Activated T-helper 2 cell treated with anti-CD3 and anti-CD28 coated beads, Interferon-gamma antibody, Interleukin-2, Interleukin-4, amounts not matched to agents 10 μg/mL and 5 μg/mL and 100 μg/mL, durations not matched to agents 14 hours and 24 hours and 36 hours (primary cell): Measurements from ENCODE around the gene UNC5CL. TPM values are rescaled to one million over a fixed set of nuclear protein-coding genes. Genes with fewer than 3 reads are reported as not detected.

Source experiments
- DNase-seq: peaks from one replicate; pipeline ENCODE4 v3.0.0; 2021; ENCODE audit warnings: low spot score
- H3K27ac Mint-ChIP-seq: one replicate; pipeline ENCODE4 v1.8.0; 2021; ENCODE audit warnings: mixed read lengths
- H3K27me3 Mint-ChIP-seq: one replicate; pipeline ENCODE4 v1.8.0; 2021; ENCODE audit warnings: low read depth, mixed read lengths
- H3K36me3 Mint-ChIP-seq: one replicate; pipeline ENCODE4 v1.8.0; 2021; ENCODE audit warnings: low read depth, mixed read lengths
- H3K4me1 Mint-ChIP-seq: one replicate; pipeline ENCODE4 v1.8.0; 2021; ENCODE audit warnings: low read depth, mixed read lengths
- H3K4me3 Mint-ChIP-seq: one replicate; pipeline ENCODE4 v1.8.0; 2021; ENCODE audit warnings: low read depth, mild to moderate bottlenecking, moderate library complexity, mixed read lengths
- H3K9me3 Mint-ChIP-seq: one replicate; pipeline ENCODE4 v1.8.0; 2021; ENCODE audit warnings: mixed read lengths
- intact Hi-C: fragments of 100-400 bp; cut with micrococcal nuclease; formaldehyde crosslinking; loops from one replicate; pipeline ENCODE4 v1.15.1; 2023
- total RNA-seq: library from RNA; stranded (reverse); gene quantifications from 2 replicates; pipeline ENCODE4 v1.2.3, GENCODE V29; 2022

Gene UNC5CL
- total RNA-seq, 1 donor from 2014 or later: 1.6 TPM

DNA sequence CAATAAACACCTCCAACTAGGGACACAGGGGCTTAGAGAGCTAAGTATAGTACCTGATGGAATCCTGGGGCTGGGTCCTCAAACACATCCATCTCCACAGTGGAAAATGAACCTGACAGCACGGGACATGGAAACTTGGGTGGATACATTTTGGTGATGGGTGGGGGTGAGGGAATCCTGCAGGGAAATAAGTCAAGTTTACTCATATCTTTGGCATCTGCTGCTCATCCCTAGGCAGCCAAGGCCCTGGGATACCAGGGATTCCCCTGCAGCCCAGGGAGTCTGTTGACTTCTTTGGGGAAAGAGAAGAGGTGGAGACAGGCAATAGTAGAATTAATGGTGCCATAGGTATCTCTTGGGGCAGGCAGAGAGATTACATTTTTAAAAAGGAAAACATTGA, 20.5 kb upstream of the UNC5CL start:
- no peaks in the 10 kb centered on the region for H3K9me3 Mint-ChIP-seq
- no peak overlapping the region for H3K4me3 Mint-ChIP-seq
- intact Hi-C loops: no loop called here
- H3K27me3 Mint-ChIP-seq: no peaks in the 10 kb centered on the region
- H3K27ac Mint-ChIP-seq: no peak overlapping the region
- H3K4me1 Mint-ChIP-seq: peaks cover 4% of the 10 kb centered on the region
- H3K36me3 Mint-ChIP-seq: peaks cover 21% of the 10 kb centered on the region
- no peak for DNase-seq

DNA sequence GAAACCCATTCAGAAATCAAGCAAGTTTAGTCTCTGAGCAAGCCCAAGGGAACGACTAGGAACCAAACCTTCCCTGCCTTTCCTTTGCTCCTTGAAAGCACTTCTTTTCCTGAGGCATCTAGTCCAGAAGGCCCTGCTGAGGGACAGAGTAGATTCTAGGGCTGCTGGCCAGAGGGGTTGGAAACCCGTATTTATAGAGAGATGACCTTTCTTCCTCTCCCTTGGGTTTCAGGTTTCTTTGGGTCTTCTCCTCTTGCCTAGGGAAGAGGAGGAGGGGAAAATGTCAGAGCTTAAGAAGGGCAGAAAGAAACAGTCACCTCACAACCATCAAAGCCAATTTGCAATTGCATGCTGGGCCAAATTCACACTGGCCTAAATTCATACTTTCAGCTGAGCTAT, 19.8 kb upstream of the UNC5CL start:
- H3K4me1 Mint-ChIP-seq: peaks cover 4% of the 10 kb centered on the region
- H3K27ac Mint-ChIP-seq: no peak overlapping the region
- no peak for DNase-seq
- H3K27me3 Mint-ChIP-seq: no peaks in the 10 kb centered on the region
- intact Hi-C loops: no loop called here
- no peaks in the 10 kb centered on the region for H3K9me3 Mint-ChIP-seq
- H3K36me3 Mint-ChIP-seq: peaks cover 15% of the 10 kb centered on the region
- H3K4me3 Mint-ChIP-seq: no peak overlapping the region

DNA sequence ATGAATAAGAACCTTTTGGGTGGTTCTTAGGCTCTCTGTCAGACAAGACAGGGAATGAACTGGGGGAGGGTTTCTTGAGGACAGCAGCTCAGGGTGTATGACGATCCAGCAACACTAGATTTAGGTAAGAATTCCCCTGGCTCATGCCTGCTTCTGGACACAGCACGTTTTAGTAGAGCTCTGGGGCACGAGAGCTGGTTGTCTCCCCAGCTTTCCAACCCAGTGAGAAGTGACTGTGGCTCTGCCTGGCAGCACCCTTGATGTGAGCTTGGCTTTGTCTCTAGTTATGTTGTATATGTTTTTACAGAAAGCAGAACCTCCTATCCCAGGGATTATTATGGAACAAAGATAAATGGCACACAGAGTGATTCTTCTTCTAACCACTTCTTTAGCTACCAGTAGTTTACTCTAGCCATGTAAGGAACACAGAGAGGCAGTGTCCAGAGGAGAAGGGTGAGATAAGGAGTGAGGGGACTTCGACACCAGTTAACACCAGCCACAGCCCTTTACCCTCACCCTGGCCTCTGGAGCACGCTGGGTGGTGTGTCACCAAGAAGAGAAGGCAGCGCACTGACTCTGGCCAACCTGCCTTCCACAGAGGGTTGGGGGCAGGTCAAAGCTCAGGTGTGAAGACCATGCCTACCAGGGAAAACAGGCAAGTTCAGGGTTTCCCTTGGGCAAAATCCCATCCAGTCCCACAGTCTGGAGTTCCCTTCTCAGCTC, 17.9 kb upstream of the UNC5CL start:
- Mint-ChIP-seq H3K36me3 (peaks cover 9% of the 10 kb centered on the region), H3K27me3 (no peaks in the 10 kb centered on the region), H3K9me3 (peaks cover under 1% of the 10 kb centered on the region), H3K4me1 (peaks cover 12% of the 10 kb centered on the region), H3K27ac (no peak overlapping the region), H3K4me3 (no peak overlapping the region)
- DNase-seq: no peak
- intact Hi-C loops: no loop called here

DNA sequence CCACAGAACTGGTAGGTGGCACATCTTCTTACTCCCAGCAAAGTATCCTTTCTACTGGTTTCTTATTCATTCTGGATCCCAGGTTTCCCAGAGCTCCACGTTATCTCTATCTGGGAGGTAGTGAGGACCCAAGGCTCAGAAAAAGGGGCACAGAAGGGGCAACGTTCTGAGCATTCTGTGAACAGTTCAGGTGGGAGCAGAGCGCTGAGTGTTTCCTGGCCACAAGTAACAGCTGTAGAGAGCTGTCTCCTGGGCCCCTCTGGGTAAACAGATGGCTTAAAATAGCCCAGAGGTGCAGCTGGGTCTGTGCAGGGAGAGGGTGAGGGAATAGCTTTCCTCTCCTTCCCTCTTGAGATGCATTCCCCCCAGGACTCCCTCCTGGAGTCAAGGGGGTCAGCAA, 16.1 kb upstream of the UNC5CL start:
- Mint-ChIP-seq H3K4me3 (no peak overlapping the region), H3K27ac (no peak overlapping the region), H3K27me3 (no peaks in the 10 kb centered on the region), H3K36me3 (peaks cover 9% of the 10 kb centered on the region), H3K9me3 (peaks cover 3% of the 10 kb centered on the region), H3K4me1 (peaks cover 16% of the 10 kb centered on the region)
- intact Hi-C loops: no loop called here
- DNase-seq: no peak

DNA sequence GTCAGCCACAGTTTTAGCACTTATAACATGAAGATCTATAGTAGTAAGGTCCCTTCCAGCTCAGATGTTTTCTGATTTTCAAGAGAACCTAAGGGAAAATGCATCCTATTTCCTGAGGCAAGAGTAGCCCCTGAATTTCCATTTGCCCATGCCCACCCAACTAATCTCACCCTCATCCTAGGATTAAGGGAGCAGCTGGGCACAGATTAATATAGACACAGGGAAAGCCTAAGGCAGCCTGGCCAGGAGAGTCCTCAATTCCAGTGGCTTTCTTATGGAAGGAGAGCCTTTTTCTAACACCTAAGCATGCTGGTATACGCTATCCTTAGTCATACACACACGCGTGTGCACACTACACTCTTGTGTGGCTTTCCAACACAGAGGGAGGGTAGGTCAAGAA, 15.5 kb upstream of the UNC5CL start:
- peaks cover 3% of the 10 kb centered on the region for H3K9me3 Mint-ChIP-seq
- H3K27me3 Mint-ChIP-seq: no peaks in the 10 kb centered on the region
- H3K4me1 Mint-ChIP-seq: peaks cover 16% of the 10 kb centered on the region
- intact Hi-C loops: no loop called here
- H3K4me3 Mint-ChIP-seq: no peak overlapping the region
- no peak overlapping the region for H3K27ac Mint-ChIP-seq
- H3K36me3 Mint-ChIP-seq: peaks cover 9% of the 10 kb centered on the region
- DNase-seq: no peak

DNA sequence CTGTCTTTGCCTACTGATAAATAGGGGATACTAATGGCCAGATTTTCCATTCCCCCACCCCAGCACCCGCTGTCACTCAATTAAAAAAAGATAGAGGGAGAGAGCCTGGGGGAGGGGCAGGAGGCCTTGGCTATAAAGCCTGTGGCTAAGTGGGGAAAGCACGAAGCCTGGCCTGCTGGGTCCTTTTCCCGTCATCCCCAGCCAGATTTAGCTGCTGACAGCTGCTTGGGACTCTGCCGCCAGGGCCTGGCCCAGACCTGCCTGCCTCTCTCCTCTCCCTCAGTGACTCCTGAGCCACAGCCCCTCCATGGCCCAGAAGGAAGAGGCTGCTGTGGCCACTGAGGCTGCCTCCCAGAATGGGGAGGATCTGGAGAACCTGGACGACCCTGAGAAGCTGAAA, 14.0 kb upstream of the UNC5CL start, which contains the start of gene APOBEC2:
Gene APOBEC2, plus strand, starts transcription at position 162 of the 400 bp plus-strand sequence. Its CDS starts 146 bp downstream, at position 308.
- Mint-ChIP-seq H3K27ac (peak within 1 kb of the TSS; percentile 78), H3K4me3 (no peak within 1 kb of the TSS), H3K27me3 (no peaks in the 10 kb centered on the region), H3K36me3 (peaks cover 9% of the 10 kb centered on the region), H3K9me3 (peaks cover 3% of the 10 kb centered on the region), H3K4me1 (peaks cover 12% of the 10 kb centered on the region)
- DNase-seq: no peak
- intact Hi-C loops: no loop called here

DNA sequence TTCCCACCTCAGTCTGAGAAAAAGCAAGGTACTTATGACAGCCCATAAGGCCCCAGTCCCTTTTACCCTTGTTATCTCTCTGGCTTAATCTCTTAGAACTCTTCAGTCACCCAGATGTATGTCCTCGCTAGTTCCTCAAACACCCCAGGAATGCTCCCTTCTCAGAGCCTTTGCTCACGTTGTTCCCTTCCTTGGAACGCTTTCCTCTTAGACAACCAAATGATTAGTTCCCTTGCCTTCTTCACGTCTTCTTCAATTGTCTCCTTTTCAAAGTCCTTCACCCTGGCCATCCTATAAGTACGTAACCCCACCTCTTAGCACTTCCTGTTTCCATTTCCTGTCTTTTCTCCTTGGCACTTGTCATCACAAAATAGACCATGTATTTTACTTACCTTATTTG, 12.9 kb upstream of the UNC5CL start:
- Mint-ChIP-seq H3K4me3 (no peak overlapping the region), H3K27ac (peak overlapping the region; percentile 78), H3K36me3 (peaks cover 9% of the 10 kb centered on the region), H3K9me3 (peaks cover 3% of the 10 kb centered on the region), H3K4me1 (peaks cover 12% of the 10 kb centered on the region), H3K27me3 (no peaks in the 10 kb centered on the region)
- DNase-seq: no peak
- intact Hi-C loops: no loop called here

DNA sequence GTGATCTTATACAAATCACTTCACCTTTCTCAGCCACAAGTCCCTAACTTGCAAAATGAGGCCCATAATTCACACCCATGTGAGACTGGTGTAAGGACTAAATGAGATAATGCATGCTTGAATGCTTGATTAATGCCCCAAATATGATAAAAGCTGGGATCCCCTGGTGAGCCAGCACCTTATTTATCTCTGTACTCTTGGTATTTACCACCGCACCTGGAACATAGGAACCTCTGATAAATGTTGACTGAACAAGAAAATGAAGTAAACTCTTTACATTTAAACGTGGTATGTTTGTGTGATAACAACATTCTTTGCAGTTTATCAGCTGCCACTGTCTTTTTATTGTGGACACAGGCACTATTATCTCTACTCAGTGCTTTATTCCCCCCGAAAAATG, 11.5 kb upstream of the UNC5CL start:
- DNase-seq: no peak
- no peak overlapping the region for H3K4me3 Mint-ChIP-seq
- no peaks in the 10 kb centered on the region for H3K27me3 Mint-ChIP-seq
- H3K27ac Mint-ChIP-seq: no peak overlapping the region
- H3K4me1 Mint-ChIP-seq: peaks cover 12% of the 10 kb centered on the region
- peaks cover 3% of the 10 kb centered on the region for H3K9me3 Mint-ChIP-seq
- H3K36me3 Mint-ChIP-seq: peaks cover 9% of the 10 kb centered on the region
- intact Hi-C loops: no loop called here

DNA sequence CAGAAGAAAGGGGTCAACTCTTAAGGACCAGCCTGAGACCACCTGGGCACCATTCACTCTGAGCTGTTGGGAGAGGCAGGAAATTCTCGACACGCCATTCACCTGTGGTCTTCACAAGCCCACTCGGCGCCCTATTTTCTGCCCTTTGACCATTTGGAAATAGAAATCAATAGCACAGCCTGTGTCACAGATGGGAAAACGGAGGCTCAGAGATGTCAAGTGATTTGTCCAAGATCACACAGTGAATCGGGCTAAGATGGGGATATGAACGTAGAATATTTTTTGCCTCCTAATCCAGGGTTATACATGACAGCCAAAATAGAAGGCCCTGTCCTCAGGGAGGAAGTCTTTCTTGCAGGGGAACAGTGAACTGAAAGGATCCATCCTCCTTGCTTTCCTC, 10.9 kb upstream of the UNC5CL start:
- Mint-ChIP-seq H3K36me3 (peaks cover 9% of the 10 kb centered on the region), H3K27ac (no peak overlapping the region), H3K4me1 (peaks cover 12% of the 10 kb centered on the region), H3K27me3 (no peaks in the 10 kb centered on the region), H3K9me3 (peaks cover 3% of the 10 kb centered on the region), H3K4me3 (no peak overlapping the region)
- intact Hi-C loops: no loop called here
- no peak for DNase-seq

DNA sequence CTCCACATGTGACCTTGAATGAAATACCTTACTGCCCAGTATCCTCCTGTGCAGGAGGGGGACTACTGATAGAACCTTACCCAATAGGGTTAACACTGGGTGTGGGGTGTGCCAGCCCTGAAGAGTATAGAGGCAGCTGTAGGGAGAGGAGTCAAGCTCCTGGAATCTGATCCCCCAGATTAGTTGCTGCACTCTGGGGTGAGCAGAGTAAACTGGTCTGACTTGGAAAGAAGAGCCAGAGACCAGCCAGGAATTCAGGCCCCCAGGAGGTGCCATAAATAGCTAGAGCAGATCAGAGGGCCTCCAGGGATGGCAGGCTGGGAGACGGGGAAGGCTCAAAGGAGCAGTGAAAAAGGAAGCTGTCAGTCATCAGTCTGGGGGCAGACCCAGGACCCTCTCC, 10.5 kb upstream of the UNC5CL start:
- intact Hi-C loops: no loop called here
- Mint-ChIP-seq H3K27ac (no peak overlapping the region), H3K36me3 (peaks cover 9% of the 10 kb centered on the region), H3K4me1 (peaks cover 12% of the 10 kb centered on the region), H3K4me3 (no peak overlapping the region), H3K27me3 (no peaks in the 10 kb centered on the region), H3K9me3 (peaks cover 3% of the 10 kb centered on the region)
- no peak for DNase-seq

DNA sequence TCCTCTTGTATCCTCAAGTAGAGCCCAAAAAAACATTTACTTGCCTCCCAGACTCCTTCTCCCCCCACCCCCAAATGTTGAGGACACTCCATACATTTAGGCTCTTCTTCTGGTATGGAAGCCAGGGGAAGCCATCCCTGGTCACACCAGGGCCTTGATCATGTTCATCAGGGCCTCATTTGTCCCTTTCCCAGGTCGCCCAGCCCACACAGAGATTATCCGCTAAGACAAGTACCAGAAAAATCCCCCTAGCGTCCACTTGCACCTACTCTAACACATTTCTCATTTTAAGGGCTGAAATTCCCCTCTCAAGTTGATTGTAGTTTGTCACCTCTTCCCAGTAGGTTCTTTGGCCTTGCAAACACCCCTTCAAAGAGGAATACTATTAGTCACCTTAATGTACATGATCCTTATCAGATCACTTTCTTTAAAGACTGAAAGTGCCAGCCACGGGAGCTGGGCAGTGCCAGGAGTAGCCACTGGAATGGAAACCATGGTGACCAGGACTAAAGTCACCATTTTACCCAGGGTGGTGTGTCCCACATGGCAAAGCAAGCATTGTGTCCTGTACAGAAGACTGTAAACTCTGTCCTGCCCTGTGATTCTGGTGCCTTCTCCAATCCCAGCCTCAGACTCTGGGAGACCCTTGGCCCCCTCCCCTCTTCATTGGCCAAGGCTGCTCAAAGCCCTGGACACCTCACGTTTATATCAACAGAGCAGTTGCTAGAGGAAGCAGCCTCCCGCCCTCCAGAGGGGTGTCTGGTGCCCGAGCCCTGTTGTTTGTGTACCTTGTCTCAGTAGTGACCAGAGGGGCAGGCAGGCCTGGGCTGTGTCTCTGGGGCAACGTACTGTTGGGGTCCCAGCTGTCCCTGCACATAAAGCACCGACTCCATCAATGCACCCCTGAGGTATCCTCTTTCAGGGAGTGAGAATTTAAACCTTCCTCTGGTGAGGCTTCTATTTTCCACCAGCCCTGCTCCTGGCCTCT, 9.0 kb upstream of the UNC5CL start:
- H3K36me3 Mint-ChIP-seq: peaks cover 9% of the 10 kb centered on the region
- H3K27me3 Mint-ChIP-seq: no peaks in the 10 kb centered on the region
- peaks cover 12% of the 10 kb centered on the region for H3K4me1 Mint-ChIP-seq
- peaks cover 3% of the 10 kb centered on the region for H3K9me3 Mint-ChIP-seq
- no peak overlapping the region for H3K27ac Mint-ChIP-seq
- H3K4me3 Mint-ChIP-seq: no peak overlapping the region
- intact Hi-C loops: no loop called here
- no peak for DNase-seq

DNA sequence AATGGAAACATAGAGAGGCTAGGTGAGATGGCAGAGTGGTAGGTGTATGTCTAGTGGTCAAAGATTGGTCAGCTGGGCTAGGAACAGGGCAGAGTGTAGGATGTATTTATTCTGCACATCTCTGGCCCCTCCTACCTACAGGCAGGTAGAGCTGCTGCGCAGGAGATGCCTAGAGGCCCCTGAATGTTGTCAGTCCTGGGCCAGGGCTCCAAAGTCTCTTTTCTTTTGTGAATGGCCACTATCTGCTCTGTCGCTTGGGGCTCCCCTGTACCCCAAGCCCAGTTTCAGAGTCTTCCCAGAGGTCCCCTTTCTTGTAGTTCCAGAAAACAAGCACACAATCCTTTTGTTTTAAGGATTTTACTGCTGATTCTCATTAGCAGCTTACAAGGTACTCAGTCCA, 8.3 kb upstream of the UNC5CL start:
- peaks cover 9% of the 10 kb centered on the region for H3K36me3 Mint-ChIP-seq
- H3K4me1 Mint-ChIP-seq: peaks cover 7% of the 10 kb centered on the region
- H3K9me3 Mint-ChIP-seq: peaks cover 3% of the 10 kb centered on the region
- intact Hi-C loops: no loop called here
- H3K27ac Mint-ChIP-seq: no peak overlapping the region
- no peaks in the 10 kb centered on the region for H3K27me3 Mint-ChIP-seq
- no peak for DNase-seq
- H3K4me3 Mint-ChIP-seq: no peak overlapping the region

DNA sequence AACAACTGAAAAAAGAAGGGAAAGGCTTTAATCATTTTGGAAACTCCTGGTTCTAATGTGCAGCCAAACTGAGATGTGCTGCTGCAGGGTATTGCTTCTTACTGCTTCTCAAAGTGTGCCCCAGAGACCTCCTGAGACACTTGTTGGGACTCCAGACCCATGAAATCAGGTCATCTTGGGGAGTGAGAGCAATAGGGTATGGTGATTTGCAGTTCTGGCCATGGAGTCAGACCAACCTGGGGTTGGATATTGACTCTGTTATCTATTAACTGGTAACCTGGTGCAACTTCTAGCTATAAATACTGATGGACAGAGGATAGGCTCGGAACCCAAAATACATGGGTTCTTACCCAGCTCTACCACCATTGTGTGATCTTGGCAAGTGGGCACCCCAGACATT, 7.1 kb upstream of the UNC5CL start:
- Mint-ChIP-seq H3K4me1 (no peaks in the 10 kb centered on the region), H3K36me3 (no peaks in the 10 kb centered on the region), H3K4me3 (no peak overlapping the region), H3K27ac (no peak overlapping the region), H3K9me3 (no peaks in the 10 kb centered on the region), H3K27me3 (no peaks in the 10 kb centered on the region)
- DNase-seq: no peak
- intact Hi-C loops: no loop called here
